GM19099 (cell line): ENCODE data around the gene TMEM150B.

ENCODE experiments used
- POLR2A ChIP-seq: IDR thresholded peaks from 3 replicates; pipeline ENCODE4 v1.6.1; 2011; ENCODE audit warnings: low read depth; ENCODE audit not compliant: insufficient read length; ENCODE audit errors: extremely low read depth

The TMEM150B gene

GRCh38 chr19:55362174-55362989 is 37.2 kb upstream of the TMEM150B start:
- TF ChIP-seq POLR2A = no peak

- no peak for TF ChIP-seq POLR2A
These were observed 35.8 kb upstream of the TMEM150B start for GRCh38 chr19:55360902-55361301.

- no peak for TF ChIP-seq POLR2A
These were observed 34.1 kb upstream of the TMEM150B start for GRCh38 chr19:55358943-55359908.

- no peak for TF ChIP-seq POLR2A
These were observed 33.4 kb upstream of the TMEM150B start for GRCh38 chr19:55358493-55358892.

- no peak for TF ChIP-seq POLR2A
These were observed 30.2 kb upstream of the TMEM150B start for GRCh38 chr19:55355213-55355821.

- TF ChIP-seq POLR2A = no peak
These were observed 29.6 kb upstream of the TMEM150B start, which contains the start of gene COX6B2 for GRCh38 chr19:55354698-55355212. TSS of gene COX6B2 (minus strand) at chr19:55354719. CDS start at chr19:55354521, 198 bp downstream.

GRCh38 chr19:55353803-55354697 is 28.9 kb upstream of the TMEM150B start:
- TF ChIP-seq POLR2A = no peak

GRCh38 chr19:55353356-55353802 is 28.2 kb upstream of the TMEM150B start:
- TF ChIP-seq POLR2A = no peak

- TF ChIP-seq POLR2A = no peak
These were observed 27.5 kb upstream of the TMEM150B start for GRCh38 chr19:55352549-55353145.

GRCh38 chr19:55352040-55352439 is 26.9 kb upstream of the TMEM150B start:
- no peak for TF ChIP-seq POLR2A

GRCh38 chr19:55350620-55351315 is 25.6 kb upstream of the TMEM150B start:
- TF ChIP-seq POLR2A = no peak

- TF ChIP-seq POLR2A = no peak
These were observed 23.3 kb upstream of the TMEM150B start for GRCh38 chr19:55348317-55349034.

- TF ChIP-seq POLR2A = no peak
These were observed 22.4 kb upstream of the TMEM150B start for GRCh38 chr19:55347442-55348009.
